Upper lobe of right lung (tissue), 1 donor: ENCODE data around the gene TTBK1. TPM values are rescaled to one million over a fixed set of nuclear protein-coding genes. Genes with fewer than 3 reads are reported as not detected.

Experiments used
- ATAC-seq: fragments of 200-7000 bp; cut with Tn5 transposase; one replicate; pipeline ENCODE4 v1.9.1; 2020; ENCODE audit warnings: mild to moderate bottlenecking, moderate library complexity
- DNase-seq: peaks from one replicate; pipeline ENCODE4 v3.0.0-alpha.2; 2020
- H3K27ac ChIP-seq: fragments of 200-600 bp; one replicate; pipeline ENCODE4 v1.8.0; 2022
- H3K27me3 ChIP-seq: fragments of 200-600 bp; one replicate; pipeline ENCODE4 v1.8.0; 2022; ENCODE audit warnings: mild to moderate bottlenecking
- H3K36me3 ChIP-seq: fragments of 200-600 bp; one replicate; pipeline ENCODE4 v1.8.0; 2022
- H3K4me1 ChIP-seq: fragments of 200-600 bp; one replicate; pipeline ENCODE4 v1.8.0; 2022
- H3K4me3 ChIP-seq: fragments of 200-600 bp; one replicate; pipeline ENCODE4 v1.8.0; 2022; ENCODE audit warnings: mild to moderate bottlenecking
- H3K9me3 ChIP-seq: fragments of 200-600 bp; one replicate; pipeline ENCODE4 v1.8.0; 2022
- intact Hi-C: fragments of 100-400 bp; cut with DNase I; formaldehyde crosslinking; loops from one replicate; pipeline ENCODE4 v1.11.0; 2022
- total RNA-seq: library from RNA; stranded (reverse); fragmentation: NEBNext Ultra II Directional; extraction: Animal tissue kit (Norgen Biotek cat#: 25700); gene quantifications from one replicate; pipeline ENCODE4 v1.2.1, GENCODE V29; 2021
- TF ChIP-seq, protein P1 (sequence below): fragments of 200-600 bp; IDR thresholded peaks from one replicate; pipeline ENCODE4 v1.8.0; 2022; ENCODE audit warnings: antibody characterized with exemption
- donor health status: DM: no; HTN: yes; CAD: no; lungs with severe emphysema.

The TTBK1 gene
- total RNA-seq, 1 donor from 2014 or later, result 0.17 TPM

DNA sequence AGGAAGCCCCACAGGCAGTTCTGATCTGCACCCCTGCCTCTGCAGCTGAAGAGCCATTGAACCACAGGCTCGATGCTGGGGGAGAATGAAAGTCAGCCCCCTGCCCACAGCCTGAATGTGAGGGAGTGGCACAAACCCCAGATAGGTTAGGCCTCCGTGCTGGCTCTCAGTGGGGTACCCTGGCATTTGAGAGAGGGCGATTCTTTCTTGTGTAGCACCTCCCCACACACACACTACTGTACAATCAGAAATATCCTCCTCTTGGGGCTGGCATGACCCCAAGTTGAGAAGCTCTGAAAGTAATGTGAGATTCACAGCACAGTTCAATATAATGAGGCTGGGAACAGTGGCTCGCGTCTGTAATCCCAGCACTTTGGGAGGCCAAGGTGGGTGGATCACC is 17.9 kb downstream of the TTBK1 start:
- TF ChIP-seq, protein P1, sequence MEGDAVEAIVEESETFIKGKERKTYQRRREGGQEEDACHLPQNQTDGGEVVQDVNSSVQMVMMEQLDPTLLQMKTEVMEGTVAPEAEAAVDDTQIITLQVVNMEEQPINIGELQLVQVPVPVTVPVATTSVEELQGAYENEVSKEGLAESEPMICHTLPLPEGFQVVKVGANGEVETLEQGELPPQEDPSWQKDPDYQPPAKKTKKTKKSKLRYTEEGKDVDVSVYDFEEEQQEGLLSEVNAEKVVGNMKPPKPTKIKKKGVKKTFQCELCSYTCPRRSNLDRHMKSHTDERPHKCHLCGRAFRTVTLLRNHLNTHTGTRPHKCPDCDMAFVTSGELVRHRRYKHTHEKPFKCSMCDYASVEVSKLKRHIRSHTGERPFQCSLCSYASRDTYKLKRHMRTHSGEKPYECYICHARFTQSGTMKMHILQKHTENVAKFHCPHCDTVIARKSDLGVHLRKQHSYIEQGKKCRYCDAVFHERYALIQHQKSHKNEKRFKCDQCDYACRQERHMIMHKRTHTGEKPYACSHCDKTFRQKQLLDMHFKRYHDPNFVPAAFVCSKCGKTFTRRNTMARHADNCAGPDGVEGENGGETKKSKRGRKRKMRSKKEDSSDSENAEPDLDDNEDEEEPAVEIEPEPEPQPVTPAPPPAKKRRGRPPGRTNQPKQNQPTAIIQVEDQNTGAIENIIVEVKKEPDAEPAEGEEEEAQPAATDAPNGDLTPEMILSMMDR, result no peak
- intact Hi-C loops, result no loop called here
- H3K4me1 ChIP-seq, result no peaks in the 10 kb centered on the region
- H3K36me3 ChIP-seq, result no peaks in the 10 kb centered on the region
- H3K27me3 ChIP-seq, result no peaks in the 10 kb centered on the region
- no peak for DNase-seq
- no peak for ATAC-seq
- H3K27ac ChIP-seq, result no peak overlapping the region
- no peaks in the 10 kb centered on the region for H3K9me3 ChIP-seq
- H3K4me3 ChIP-seq, result no peak overlapping the region

GRCh38 chr6:43262000-43262779 is 18.9 kb downstream of the TTBK1 start:
- H3K36me3 ChIP-seq, result no peaks in the 10 kb centered on the region
- no peaks in the 10 kb centered on the region for H3K9me3 ChIP-seq
- H3K4me3 ChIP-seq, result no peak overlapping the region
- TF ChIP-seq, protein P1, result no peak
- intact Hi-C loops, result no loop called here
- no peak overlapping the region for H3K27ac ChIP-seq
- ATAC-seq, result no peak
- no peak for DNase-seq
- H3K4me1 ChIP-seq, result no peaks in the 10 kb centered on the region
- H3K27me3 ChIP-seq, result no peaks in the 10 kb centered on the region

GRCh38 chr6:43262780-43263313 is 19.6 kb downstream of the TTBK1 start:
- H3K36me3 ChIP-seq, result no peaks in the 10 kb centered on the region
- no peak for ATAC-seq
- TF ChIP-seq, protein P1, result no peak
- no peak overlapping the region for H3K4me3 ChIP-seq
- H3K27me3 ChIP-seq, result no peaks in the 10 kb centered on the region
- H3K4me1 ChIP-seq, result no peaks in the 10 kb centered on the region
- intact Hi-C loops, result no loop called here
- H3K9me3 ChIP-seq, result no peaks in the 10 kb centered on the region
- H3K27ac ChIP-seq, result no peak overlapping the region
- DNase-seq, result peak; percentile 65

DNA sequence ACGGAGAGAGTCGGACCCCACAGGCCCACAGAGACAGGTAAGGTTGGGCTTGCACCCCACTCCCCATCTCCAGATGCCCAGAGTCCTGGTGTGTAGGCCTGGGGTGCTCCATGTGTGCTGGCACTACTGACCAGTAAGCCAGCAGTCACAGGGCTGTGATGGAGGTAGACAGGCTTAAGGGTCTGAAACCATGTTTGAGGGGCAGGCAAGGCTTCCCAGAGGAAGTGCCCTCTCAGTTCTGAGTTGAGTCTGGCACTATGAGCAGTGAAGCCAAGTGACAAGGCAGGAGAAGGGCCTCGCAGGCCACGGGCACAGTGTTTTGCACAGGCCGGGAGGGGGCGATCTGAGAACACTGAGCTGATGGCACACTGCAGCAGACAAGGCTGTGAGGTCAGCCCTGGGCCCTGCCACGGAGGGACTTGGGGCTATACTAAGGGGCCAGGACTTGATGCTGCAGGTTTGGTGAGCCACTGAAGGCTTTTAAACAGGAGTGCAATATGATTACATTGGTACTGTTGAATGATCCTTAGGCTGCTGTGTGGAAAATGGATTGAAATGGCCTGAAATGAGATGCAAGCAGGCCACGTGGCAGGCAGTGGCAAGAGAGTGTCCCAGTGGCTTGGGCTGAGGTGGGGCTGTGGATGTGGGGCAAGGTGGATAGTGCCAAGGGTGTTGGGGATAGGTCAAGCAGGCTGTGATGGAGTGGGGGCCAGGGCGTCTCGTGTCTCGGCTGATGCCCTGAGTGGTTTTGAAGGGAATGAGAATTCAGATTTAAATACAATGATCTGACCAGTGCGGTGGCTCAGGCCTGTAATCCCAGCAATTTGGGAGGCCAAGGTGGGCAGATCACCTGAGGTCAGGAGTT is 20.3 kb downstream of the TTBK1 start:
- Histone ChIP-seq H3K4me1 (no peaks in the 10 kb centered on the region), H3K27me3 (no peaks in the 10 kb centered on the region), H3K4me3 (no peak overlapping the region), H3K27ac (no peak overlapping the region), H3K36me3 (no peaks in the 10 kb centered on the region), H3K9me3 (no peaks in the 10 kb centered on the region)
- intact Hi-C loops, result no loop called here
- peak; percentile 88 for ATAC-seq
- TF ChIP-seq, protein P1, result peak; percentile 69
- DNase-seq, result peak; percentile 88

DNA sequence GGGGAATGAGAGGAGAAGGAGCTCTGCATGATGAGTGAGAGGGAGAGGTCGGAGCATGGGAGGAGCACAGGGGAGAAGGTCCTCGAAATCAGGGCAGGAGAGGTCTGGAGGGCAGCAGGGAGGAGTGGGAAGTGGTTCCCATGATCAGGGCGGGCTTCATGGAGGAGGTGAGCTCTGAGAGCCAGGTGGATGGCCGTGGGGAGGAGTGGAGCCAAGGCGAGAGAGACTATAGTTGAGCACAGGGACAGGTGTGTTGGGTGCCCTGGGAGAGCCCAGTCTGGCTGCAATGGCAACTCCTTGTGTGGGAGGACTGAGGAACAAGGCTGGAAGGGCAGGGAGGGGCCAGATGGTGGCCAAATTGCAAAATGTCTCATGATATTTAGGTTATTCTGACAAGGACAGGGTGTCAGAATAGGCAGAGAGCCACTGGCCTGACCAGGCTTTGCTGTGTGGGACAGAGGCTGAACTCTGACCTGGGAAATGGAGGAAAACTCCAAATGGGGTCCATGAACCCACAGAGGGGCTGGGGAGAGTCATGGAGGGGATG is 21.4 kb downstream of the TTBK1 start:
- peak; percentile 5 for ATAC-seq
- H3K27me3 ChIP-seq, result peaks cover 6% of the 10 kb centered on the region
- no peak overlapping the region for H3K27ac ChIP-seq
- no peaks in the 10 kb centered on the region for H3K9me3 ChIP-seq
- H3K36me3 ChIP-seq, result no peaks in the 10 kb centered on the region
- intact Hi-C loops, result no loop called here
- TF ChIP-seq, protein P1, result no peak
- H3K4me3 ChIP-seq, result no peak overlapping the region
- no peak for DNase-seq
- H3K4me1 ChIP-seq, result peaks cover 6% of the 10 kb centered on the region
